Subcutaneous abdominal adipose tissue (tissue), 5 donors: ENCODE measurements around the gene ARMH1.

ENCODE experiments used
- H3K27ac ChIP-seq: one replicate; pipeline ENCODE4 v1.7.0; 2013; ENCODE audit warnings: low read depth, mild to moderate bottlenecking, inconsistent platforms, low read length, moderate library complexity
- H3K27me3 ChIP-seq, 5 donors: one replicate each; pipeline ENCODE4 v1.7.0; 2013; ENCODE audit warnings: low read length in 5 of 5, inconsistent platforms in 1 of 5; ENCODE audit not compliant: control insufficient read depth in 5 of 5, insufficient read depth in 4 of 5
- H3K36me3 ChIP-seq, 5 donors: one replicate each; pipeline ENCODE4 v1.7.0; 2013; ENCODE audit warnings: low read length in 5 of 5; ENCODE audit not compliant: control insufficient read depth in 5 of 5, insufficient read depth in 5 of 5
- H3K4me1 ChIP-seq, 5 donors: one replicate each; pipeline ENCODE4 v1.7.0; 2013; ENCODE audit warnings: low read length in 5 of 5, mild to moderate bottlenecking in 3 of 5, moderate library complexity in 1 of 5; ENCODE audit not compliant: control insufficient read depth in 5 of 5, insufficient read depth in 5 of 5
- H3K4me3 ChIP-seq, 5 donors: one replicate each; pipeline ENCODE4 v1.7.0; 2013; ENCODE audit warnings: low read length in 5 of 5, low read depth in 1 of 5
- H3K9ac ChIP-seq, 5 donors: one replicate each; pipeline ENCODE4 v1.7.0; 2013; ENCODE audit warnings: low read length in 5 of 5, mild to moderate bottlenecking in 4 of 5, moderate library complexity in 3 of 5
- H3K9me3 ChIP-seq, 5 donors: one replicate each; pipeline ENCODE4 v1.7.0; 2013; ENCODE audit warnings: low read length in 5 of 5; ENCODE audit not compliant: control insufficient read depth in 5 of 5
- donor health status: healthy.
- donor health status: healthy.
- donor health status: healthy.
- donor health status: healthy.
- donor health status: healthy.

The ARMH1 gene

GRCh38 chr1:44636083-44636687 lies 38.3 kb upstream of the ARMH1 start:
- peaks cover 3 to 80% (median 75%) of the 10 kb centered on the region in 5 donors for H3K36me3 ChIP-seq
- peaks cover 1 to 34% (median 26%) of the 10 kb centered on the region in 5 donors for H3K4me1 ChIP-seq
- H3K27ac ChIP-seq: no peak overlapping the region
- H3K4me3 ChIP-seq: no peak overlapping the region
- H3K9me3 ChIP-seq: no peaks in the 10 kb centered on the region
- H3K9ac ChIP-seq: no peak overlapping the region
- no peaks in the 10 kb centered on the region for H3K27me3 ChIP-seq

- H3K27ac ChIP-seq: no peak overlapping the region
- H3K4me3 ChIP-seq: no peak overlapping the region
- H3K4me1 ChIP-seq: peaks cover 1 to 30% (median 22%) of the 10 kb centered on the region in 5 donors
- peaks cover 3 to 87% (median 82%) of the 10 kb centered on the region in 5 donors for H3K36me3 ChIP-seq
- no peak overlapping the region for H3K9ac ChIP-seq
- H3K27me3 ChIP-seq: no peaks in the 10 kb centered on the region
- H3K9me3 ChIP-seq: no peaks in the 10 kb centered on the region
Measured at GRCh38 chr1:44636688-44637598, 37.6 kb upstream of the ARMH1 start.

GRCh38 chr1:44637702-44638411 lies 36.7 kb upstream of the ARMH1 start:
- no peak overlapping the region for H3K27ac ChIP-seq

GRCh38 chr1:44640200-44640853 lies 34.2 kb upstream of the ARMH1 start:
- Histone ChIP-seq H3K9me3 (no peaks in the 10 kb centered on the region), H3K27me3 (no peaks in the 10 kb centered on the region), H3K27ac (no peak overlapping the region), H3K36me3 (peaks cover 3 to 98% (median 95%) of the 10 kb centered on the region in 5 donors), H3K9ac (no peak overlapping the region), H3K4me1 (peaks cover 0 to 37% (median 11%) of the 10 kb centered on the region in 5 donors), H3K4me3 (no peak overlapping the region)

More at GRCh38 chr1:44637702-44638411, 36.7 kb upstream of the ARMH1 start:
- Histone ChIP-seq H3K4me3 (no peak overlapping the region), H3K9ac (no peak overlapping the region), H3K9me3 (no peaks in the 10 kb centered on the region), H3K4me1 (peaks cover 1 to 33% (median 18%) of the 10 kb centered on the region in 5 donors), H3K27me3 (no peaks in the 10 kb centered on the region), H3K36me3 (peaks cover 3 to 97% (median 91%) of the 10 kb centered on the region in 5 donors)

- Histone ChIP-seq H3K9me3 (no peaks in the 10 kb centered on the region), H3K27me3 (no peaks in the 10 kb centered on the region), H3K4me1 (peaks cover 0 to 43% (median 18%) of the 10 kb centered on the region in 5 donors), H3K4me3 (no peak overlapping the region), H3K27ac (no peak overlapping the region), H3K9ac (peak overlapping the region in 1 of 5 donors; percentile 17), H3K36me3 (peaks cover 3 to 98% (median 91%) of the 10 kb centered on the region in 5 donors)
Measured at GRCh38 chr1:44641126-44642102, 33.1 kb upstream of the ARMH1 start.

- Histone ChIP-seq H3K27ac (no peak overlapping the region), H3K27me3 (no peaks in the 10 kb centered on the region), H3K9me3 (no peaks in the 10 kb centered on the region), H3K36me3 (peaks cover 3 to 98% (median 91%) of the 10 kb centered on the region in 5 donors), H3K4me1 (peaks cover 0 to 39% (median 18%) of the 10 kb centered on the region in 5 donors), H3K9ac (peak overlapping the region in 2 of 5 donors; percentile 2 to 4), H3K4me3 (no peak overlapping the region)
Measured at GRCh38 chr1:44642255-44642654, 32.3 kb upstream of the ARMH1 start.

GRCh38 chr1:44642925-44643324 lies 31.6 kb upstream of the ARMH1 start:
- Histone ChIP-seq H3K4me1 (peaks cover 0 to 39% (median 20%) of the 10 kb centered on the region in 5 donors), H3K27ac (no peak overlapping the region), H3K4me3 (no peak overlapping the region), H3K27me3 (no peaks in the 10 kb centered on the region), H3K9me3 (no peaks in the 10 kb centered on the region), H3K9ac (peak overlapping the region in 2 of 5 donors; percentile 2 to 46), H3K36me3 (peaks cover 3 to 98% (median 91%) of the 10 kb centered on the region in 5 donors)

GRCh38 chr1:44643721-44644334 lies 30.7 kb upstream of the ARMH1 start:
- Histone ChIP-seq H3K27me3 (no peaks in the 10 kb centered on the region), H3K9ac (peak overlapping the region in 1 of 5 donors; percentile 28), H3K9me3 (no peaks in the 10 kb centered on the region), H3K4me1 (peaks cover 0 to 39% (median 21%) of the 10 kb centered on the region in 5 donors), H3K27ac (no peak overlapping the region), H3K4me3 (no peak overlapping the region), H3K36me3 (peaks cover under 1 to 98% (median 88%) of the 10 kb centered on the region in 5 donors)
